Stimulated activated CD8-positive, alpha-beta memory T cell treated with anti-CD3 and anti-CD28 coated beads, Interleukin-15, amount 100 ng/mL, for 1 hour (primary cell): ENCODE measurements around the gene EFNB2.
A peak's percentile ranks its signal among the peaks of the same experiment; 100 is the strongest.

Experiments used
- DNase-seq: peaks from one replicate; pipeline ENCODE4 v3.0.0-alpha.2; 2020; ENCODE audit warnings: low read depth

EFNB2 gene

DNA sequence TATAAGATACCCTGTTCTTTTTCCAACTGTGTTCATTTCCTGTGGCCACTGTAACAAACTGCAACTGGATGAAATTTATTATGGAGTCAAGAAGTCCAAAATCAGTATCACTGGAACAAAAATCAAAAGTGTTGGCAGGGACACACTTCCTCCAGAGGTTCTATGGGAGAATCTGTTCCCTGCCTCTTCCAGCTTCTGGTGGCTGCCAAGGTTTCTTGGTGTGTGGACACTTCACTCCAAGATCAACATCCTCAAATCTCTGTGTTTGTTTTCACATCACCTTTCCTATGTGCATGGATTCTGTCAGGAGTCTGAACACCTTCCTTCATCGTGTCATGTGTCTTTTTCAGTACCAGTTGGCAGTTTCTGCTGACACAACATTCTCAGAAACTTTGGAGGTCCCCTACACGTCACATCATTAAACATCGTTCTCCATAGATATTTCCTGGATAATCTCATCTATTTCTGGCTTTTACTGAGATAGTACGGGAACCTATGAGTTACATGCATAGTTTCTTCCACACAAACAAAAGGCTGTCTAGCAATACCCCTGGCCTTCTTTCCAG lies 15.2 kb upstream of the EFNB2 start:
- no peak for DNase-seq

DNA sequence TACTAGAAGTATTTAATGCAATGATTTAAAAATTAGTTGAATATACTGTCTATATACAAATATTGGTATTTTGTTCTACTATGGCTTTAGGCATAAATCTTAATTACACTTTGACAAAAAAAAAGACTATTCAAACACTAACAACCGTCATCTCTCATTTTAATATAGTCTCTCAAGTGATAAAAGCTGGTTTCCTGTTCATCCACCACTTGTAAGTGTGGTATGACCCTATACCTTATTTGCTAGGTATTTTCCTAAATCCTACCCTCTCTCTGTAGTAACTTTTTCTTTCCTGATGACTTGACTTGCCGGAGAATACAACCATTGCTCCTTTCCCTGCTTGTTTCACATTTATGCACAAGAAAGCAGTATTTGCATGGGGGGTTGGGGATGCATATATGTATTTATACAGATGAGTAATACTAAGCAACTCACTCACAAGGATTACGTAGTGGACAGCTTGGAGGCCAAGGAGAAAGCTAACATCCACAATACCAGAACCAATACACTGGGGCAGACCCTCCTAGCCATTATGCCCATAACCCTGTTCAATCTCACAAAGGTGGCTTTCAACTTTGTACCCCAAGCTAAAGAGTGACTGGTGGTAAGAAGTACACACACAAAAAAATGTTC lies 12.7 kb upstream of the EFNB2 start:
- DNase-seq: no peak

DNA sequence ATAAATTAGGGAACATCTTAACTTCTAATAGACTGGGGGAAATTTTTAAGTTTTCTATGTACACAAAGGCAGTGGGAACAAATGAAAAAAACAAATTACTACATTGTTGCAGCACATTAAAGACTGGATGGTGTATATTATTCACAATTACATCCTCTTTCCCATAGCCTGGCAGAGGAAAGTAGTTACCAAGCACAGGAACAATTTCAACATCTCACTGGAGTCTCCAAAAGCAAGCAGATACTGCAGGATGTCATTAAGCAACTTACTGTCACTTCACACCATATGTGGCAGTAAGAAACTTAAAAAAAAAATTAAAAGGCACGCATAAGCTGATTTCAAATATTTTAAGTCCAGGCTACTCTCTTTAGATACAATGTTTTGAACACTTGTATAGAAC lies 6.4 kb upstream of the EFNB2 start:
- no peak for DNase-seq

DNA sequence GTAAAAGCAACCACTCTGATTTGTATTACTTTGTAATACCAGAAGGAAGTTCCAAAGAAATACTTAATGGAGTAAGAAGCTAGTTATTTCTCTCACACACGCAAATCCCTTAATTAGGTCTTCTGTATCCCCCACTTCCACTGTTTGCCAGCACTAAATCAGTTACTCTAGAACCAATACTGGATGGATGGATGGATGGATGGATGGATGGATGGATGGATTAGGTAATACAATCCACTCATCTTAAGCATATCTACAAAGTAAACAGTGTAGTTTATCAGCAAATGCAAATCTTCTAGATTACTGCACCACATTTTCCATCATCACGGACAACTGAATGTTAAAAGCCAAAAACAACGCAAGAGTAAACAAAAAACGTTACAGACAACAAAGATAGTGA lies 5.2 kb upstream of the EFNB2 start:
- DNase-seq: no peak

DNA sequence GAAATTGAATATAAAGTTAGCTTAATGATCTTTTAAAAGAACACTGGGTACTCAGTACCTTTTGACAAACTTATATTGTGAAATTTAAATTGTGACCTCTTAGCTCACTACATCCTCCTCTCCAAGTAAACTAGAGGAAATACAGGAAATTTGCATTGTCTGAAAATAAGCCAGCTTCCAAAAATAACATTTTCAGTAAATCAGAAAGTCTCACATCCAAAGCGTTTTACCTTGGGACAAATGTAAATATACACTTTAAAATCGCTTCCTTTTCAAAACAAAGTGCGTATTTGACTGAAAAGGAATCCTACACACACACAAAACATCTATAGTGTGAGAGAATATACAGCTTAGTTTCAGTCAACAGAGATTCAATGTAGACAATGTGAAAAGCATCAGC lies 2.1 kb upstream of the EFNB2 start:
- no peak for DNase-seq

DNA sequence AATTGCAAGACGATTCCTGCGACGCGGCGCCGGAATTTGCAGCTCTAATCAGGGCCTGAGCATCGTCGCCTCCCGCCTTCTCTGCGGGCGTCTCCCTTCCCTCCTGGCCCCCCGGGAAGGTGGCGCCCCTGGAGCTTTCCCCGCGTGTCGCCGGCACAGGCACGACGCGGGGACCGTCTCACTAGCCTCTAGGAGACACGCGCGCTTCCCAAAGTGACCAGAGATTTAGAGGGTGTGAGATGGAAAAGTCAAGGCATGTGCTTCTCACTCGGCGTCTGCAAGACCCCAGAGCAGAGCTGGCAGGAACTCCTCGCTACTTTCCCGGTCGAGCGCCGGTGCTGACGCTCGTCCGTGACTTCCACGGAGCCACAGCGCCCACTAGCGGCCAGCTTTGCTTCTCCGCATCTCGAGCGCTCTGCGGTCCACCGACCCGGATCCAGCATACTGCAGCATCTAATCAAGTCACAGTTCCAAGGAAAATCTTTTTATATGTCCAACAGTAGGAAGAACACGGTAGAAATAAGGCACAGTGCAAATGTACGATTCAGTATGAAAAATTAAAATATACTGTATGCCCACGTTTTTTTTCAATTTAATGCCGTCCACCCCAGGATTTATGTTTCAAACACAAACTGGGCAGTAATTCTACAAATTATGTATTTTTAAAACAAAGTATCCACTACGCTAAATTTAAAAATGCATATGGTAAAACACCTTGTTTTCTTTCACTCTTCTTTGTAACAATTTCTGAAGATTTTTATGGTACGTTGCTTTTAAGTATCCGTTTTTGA lies 977 bp upstream of the EFNB2 start:
- peak; percentile 89 for DNase-seq

DNA sequence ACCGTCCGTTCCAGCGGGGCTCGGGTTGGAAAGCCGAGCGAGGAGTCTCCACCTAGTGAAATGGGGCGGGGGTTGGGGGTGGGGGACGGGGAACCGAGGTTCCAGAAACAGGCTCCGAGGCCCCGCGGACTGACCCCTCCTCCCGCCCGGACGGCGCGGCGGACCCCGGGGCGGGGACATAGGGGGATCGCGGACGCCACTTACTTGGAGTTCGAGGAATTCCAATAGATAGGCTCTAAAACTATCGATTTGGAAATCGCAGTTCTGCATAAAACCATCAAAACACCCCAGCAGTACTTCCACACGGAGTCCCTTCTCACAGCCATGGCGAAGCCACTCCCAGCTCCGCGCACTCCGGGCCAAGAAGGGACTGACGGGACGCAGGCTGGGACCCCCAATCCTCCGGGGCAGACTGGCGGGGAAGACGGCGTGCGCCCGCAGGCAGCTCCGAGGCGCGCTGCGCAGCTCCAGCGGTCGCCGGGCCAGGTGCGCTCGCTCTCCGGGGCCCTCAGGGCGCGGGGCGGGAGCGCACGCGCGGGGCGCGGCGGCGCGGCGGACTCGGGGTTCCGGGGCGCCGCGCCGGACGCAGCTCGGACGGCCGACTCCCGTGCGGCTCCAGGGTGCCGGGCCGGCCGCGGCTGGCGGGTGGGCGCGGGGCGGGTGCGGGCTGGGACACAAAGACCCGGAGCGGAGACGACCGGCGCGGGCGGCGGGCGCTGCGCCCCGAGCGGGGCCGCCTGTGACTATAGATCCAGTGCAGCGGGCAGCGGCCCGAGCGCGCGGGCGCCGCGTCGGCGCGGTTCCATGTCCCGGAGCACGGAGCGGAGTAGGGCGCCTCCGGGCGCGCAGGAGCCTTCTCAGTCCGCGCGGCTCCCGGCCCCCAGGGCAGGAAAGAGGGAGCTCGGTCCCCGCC lies 567 bp downstream of the EFNB2 start:
- no peak for DNase-seq

DNA sequence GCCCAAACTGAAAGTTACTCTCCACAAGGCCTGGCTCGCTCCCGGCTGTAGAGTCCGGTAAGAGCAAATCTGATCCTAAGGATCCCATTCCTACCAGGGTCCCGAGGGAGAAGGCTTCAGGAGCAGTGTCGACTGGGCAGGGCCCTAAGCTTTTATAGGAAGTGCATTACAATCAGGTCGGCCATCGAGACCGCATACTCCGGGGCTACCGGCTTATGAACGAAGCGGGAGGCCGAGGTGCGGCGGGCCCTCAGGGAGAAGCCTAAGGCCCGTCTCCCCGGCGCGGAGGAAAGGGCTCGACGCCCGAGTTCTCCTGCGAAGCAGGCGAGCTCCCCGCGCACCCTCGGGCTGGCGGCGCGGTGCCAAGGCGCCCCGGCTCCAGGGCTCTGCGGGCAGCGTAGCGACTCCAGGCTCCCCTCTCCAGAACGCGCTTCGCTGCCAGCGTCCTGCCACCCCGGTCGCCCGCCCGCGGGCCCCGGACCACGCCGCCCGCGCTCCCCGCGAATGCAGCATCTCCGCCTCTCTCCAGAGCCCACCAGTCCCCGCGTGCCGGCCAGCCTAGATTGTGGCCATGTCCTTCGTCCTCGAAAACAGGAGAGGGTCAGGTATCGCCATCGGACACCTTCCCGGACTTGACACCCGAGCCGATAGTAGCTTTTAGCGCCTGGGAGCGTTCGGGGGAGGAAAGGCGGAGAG lies 1.4 kb downstream of the EFNB2 start:
- no peak for DNase-seq

DNA sequence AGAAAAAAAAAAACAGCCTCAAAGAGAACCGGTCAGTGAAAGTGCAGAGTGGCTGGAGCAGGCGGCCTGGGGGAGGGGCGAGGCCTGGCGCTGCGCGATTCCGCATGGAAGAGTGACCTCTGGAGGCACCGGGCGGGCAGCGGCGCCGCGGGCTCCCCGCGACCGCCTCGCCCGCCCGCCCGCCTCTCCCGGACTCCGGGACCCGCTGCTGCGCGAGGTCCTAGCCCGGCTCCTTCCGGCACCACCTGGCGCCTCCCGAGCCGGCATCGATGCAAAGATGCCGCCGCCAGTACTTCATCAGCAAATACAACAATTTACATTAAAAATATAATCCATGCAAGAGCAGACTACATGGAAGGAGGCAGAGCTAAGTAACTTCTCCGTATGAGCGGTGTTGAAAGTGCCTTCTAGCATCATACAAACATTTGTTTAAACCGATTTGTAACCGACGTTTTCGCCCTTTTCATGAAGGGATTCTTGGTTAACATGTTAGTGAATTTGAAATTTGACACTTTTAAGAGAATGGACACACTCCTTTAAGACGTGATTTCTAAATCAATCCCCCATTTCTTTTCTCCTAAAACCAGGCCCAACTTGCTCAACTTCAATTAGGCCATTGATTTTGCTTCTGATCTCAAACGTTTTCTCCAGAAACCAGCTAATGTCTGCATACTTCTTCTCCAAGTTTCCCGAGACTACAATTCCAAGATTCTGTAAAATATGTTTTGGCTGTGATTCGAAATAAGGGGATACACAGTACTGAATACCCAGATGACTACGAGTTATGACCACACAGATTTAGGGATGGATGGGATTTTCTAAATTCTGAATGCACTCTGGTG lies 2.1 kb downstream of the EFNB2 start:
- no peak for DNase-seq

DNA sequence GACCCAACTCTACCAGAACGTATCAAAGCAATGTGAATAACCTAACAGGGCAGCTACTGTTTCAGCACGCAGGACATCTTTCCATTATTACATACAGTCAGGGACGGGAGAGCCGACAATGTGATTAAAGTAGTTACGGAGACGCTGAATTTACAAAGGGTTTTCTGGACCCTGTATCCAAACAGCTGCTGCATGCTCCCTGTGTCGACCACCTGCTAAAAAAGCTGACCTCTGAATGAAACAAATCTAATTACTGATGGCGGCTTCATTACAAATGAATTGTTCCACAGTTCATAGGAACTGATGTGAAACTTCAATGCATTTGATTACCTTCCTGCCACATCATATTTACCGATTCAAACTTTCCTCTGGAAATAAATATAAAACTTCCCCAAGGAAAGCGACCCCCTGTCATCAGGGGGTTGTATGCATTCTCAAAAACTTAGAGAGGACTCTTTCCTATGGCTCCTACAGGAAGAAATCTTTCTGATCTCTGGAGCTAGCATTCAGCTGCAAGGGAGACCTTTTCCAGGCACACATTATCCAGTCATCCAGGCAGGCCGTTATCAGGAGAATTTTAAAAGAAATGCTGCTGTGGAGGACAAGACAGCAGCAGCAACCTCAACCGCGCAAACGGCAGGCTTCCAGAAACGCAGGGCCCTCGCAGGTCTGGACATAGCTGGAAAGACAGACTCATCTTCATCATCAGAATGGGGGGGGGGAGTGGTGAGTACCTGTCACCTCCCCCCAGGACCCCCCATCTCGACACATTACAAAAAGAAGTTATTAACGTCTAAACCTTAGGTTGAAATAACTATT lies 3.1 kb downstream of the EFNB2 start:
- no peak for DNase-seq

DNA sequence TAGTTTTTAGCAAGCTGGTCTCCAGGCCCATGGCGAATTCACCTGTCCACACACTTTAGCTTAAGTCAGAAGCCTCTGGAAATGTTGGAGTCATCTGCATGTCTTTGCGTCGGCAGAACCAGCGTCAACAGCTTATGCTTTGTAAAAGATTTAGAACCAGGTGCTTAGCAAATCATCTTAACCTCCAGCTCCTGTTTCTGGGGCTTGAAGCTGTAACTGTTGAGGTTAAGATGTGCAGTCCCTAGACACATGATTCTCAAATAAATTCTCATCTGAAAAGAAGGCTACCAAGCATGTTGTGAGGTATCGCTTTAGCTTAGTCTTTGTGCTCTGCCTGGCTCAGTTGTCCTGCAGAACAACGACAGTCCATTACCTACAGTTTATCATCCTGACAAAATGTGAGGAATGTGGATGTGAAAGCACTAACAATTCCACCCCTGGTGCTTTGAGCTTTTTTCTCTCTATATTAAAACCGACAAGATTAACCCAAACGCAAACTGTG lies 4.4 kb downstream of the EFNB2 start:
- no peak for DNase-seq

DNA sequence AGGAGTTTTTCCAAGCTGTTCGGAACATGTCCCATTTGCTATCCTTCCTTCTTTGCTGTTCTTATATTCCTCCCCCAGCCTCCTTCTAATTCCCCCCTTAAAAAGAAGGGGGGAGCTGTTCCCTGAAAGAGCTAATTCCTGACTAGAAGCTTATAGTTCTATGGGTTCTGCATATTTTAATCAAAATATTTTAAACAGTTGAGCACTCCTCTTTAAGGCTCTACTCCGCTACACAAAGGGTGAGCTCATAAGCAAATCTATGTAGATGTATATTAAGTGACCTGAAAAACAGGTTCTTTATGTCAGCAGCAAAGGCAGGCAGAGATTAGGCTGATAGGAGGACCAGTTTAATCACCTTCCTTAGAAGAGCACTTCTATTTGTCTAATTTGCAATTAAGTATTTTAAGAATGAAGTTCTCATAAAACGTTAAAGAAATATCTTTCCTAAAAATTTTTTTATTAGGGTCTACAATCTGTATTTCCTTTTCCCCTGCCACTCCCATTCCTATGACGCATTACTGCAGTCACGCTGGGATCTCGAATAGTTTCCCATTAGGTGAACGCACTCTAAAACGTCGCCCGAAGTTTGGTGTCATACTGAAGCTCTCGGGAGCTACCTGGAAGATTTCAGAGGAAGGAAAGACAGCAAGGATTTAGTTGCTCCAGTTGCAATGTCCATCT lies 5.2 kb downstream of the EFNB2 start:
- DNase-seq: no peak

DNA sequence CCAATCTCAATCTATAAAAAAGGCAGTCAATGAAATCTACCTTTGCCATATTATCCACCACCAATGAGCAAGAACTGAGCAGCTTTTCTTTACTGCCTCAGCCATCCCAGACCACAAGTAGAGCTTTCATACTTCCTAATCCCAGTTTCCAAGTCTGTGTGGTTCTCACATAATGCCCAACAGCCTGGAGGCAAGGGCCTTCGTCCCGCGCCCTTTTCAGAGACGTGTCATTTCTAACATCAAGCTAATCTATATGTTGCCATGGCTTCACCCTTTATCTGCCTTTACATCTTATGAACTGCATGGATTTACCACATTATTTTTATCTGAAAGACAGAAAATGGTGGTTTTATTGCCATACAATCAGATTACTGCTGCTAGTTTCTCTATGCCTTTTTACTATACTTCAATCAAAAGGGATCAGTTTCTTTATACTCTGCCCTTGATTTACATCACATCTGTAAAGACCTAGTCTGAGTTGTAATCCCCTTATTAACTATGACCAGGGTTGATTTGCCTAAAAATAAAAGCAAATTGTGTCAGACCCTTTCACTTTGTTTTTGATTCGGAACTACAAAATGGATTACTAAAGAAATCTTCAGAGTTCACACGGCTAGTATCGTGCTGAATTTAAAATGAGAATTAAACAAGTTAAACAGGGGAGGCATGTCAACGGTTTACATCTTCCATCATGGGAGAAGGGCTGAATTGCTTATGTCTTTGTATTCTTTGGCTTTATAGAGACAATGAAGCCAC lies 5.9 kb downstream of the EFNB2 start:
- no peak for DNase-seq

DNA sequence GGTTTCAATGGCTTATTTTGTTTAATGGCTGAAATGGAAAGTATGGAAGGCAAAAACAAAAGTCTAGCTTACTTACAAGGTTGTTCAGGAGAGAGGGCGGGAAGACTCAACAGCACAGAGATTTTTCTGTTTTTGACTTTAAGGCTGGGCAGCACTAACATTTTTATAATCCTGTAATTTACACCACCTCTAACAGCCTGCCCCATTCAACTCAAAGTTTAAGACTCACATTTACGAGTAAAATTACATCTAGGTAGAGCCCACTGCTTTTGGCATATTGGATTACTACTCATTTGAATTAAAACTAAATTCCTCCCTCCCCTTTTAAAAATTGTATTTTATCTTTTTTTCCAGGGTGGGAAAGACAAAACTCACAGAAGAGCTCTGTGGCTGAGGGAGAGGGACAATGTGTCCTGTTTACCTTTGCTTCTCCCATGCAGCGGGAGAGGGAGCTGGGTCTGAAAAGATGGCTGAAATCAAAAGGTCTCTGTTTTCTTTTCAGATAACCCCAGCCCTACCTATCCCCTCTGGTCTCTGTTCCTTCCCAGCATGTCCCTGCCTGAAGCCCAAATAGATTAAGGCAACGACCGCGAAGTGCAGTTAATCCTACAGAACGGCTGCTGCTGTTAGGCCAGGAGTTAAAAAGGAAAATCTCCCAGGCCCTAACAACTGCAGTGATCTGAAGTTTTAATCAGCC lies 6.6 kb downstream of the EFNB2 start:
- DNase-seq: no peak

DNA sequence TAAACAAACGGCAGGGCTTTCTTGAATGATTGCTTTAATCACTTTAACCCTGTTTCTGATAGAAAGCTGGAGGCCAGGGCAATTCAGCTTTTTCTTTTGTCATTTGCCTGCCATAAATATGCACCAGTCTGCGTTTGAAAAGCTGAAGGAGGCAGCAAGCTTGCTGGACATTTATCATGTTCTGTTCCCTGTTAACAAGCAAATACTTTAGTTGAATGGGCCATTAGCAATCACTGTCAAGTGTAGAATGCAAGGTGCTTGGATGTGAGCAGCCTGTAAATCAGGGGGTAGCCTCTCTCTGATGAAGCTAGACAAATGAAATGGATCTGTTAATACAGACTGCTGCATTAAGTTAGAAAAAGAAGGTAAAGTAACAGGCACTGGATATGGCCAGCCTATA lies 7.6 kb downstream of the EFNB2 start:
- no peak for DNase-seq

DNA sequence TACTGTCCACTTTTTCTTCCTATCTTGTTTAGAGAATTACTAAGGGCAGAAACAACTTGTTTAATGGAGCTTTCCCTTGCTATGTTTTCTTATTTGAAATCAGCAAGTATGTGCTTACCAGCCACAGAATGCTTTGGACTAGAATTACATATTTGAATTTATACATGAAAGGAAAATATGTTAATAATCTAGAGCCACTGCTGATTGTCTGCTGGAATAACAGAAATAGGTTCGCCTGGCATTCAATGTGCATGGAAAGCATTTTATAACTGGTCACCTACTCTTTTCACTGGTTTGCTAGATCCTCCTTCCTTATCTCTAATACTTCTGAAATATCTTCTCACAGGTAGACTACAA lies 8.0 kb downstream of the EFNB2 start:
- DNase-seq: no peak

DNA sequence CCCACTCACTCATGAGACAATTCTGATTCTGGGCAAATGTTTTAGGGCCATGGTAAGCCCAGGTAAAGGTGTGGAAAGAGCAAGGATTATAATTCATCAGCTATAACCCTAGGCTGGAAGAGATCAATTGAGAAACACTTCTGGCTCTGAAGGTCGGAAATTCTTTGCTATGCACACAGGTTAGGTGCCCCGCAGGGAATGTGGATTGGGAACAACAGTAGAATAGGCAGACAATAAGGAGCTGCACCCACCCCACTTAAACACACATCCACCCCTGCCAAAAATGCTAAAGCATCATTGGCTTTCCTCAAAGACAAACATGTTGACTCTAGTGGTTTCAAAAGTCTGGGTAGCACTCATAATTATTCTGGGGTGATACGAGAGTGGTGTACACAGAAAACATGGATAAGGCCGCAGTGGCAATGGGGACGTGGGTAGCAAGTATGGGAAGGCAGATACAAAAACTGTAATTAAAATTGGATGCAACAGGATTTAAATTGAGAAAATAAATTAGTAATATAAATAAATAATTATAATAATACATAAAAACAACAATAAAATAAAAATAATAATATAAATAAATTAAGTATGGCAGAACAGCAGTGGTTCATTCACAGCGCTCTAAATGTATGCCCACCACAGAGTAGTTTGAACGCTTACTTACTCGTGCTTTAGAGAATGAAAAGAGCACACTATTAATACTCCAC lies 8.6 kb downstream of the EFNB2 start:
- DNase-seq: no peak
